SU-DHL-6 (cell line): Measurements from ENCODE around the gene TMEM119.

Experiments used
- H2AFZ ChIP-seq: fragments of 200-600 bp; sonication (generic); 2 replicates; pipeline ENCODE4 v1.6.1; 2014; ENCODE audit warnings: low read depth, mild to moderate bottlenecking, moderate library complexity, mixed read lengths, antibody characterized with exemption, low read length; ENCODE audit not compliant: severe bottlenecking
- H3F3A ChIP-seq: fragments of 200-600 bp; shearing (Covaris generic); 2 replicates; pipeline ENCODE4 v1.6.0; 2016; ENCODE audit warnings: antibody characterized with exemption, mild to moderate bottlenecking; ENCODE audit not compliant: insufficient read depth
- H3K27ac ChIP-seq: fragments of 200-600 bp; sonication (generic); 2 replicates; pipeline ENCODE4 v1.5.1; 2016; ENCODE audit warnings: low read depth, mild to moderate bottlenecking, low read length, moderate library complexity, mixed read lengths
- H3K27me3 ChIP-seq: fragments of 200-600 bp; sonication (generic), shearing (Covaris generic); 2 replicates; pipeline ENCODE4 v1.6.0; 2014; ENCODE audit warnings: mild to moderate bottlenecking, low read length
- H3K36me3 ChIP-seq: fragments of 200-600 bp; sonication (generic); 2 replicates; pipeline ENCODE4 v1.6.1; 2014; ENCODE audit warnings: mild to moderate bottlenecking, low read length, mixed read lengths
- H3K4me2 ChIP-seq: fragments of 300-600, 200-600 bp; shearing (Covaris generic), sonication (generic); 2 replicates; pipeline ENCODE4 v1.6.0; 2014; ENCODE audit warnings: low read length, low read depth, mild to moderate bottlenecking; ENCODE audit not compliant: poor library complexity, severe bottlenecking
- H3K4me3 ChIP-seq: fragments of 200-600 bp; sonication (generic); 2 replicates; pipeline ENCODE4 v1.5.1; 2014; ENCODE audit warnings: antibody characterized with exemption, low read length, mild to moderate bottlenecking, mixed read lengths; ENCODE audit not compliant: insufficient read depth, poor library complexity, severe bottlenecking
- H3K79me2 ChIP-seq: fragments of 200-600 bp; sonication (generic); 2 replicates; pipeline ENCODE4 v1.6.1; 2014; ENCODE audit warnings: mild to moderate bottlenecking, low read length, moderate library complexity; ENCODE audit not compliant: insufficient read depth
- H3K9ac ChIP-seq: fragments of 200-600 bp; sonication (generic); 2 replicates; pipeline ENCODE4 v1.7.0; 2014; ENCODE audit warnings: mild to moderate bottlenecking, low read length
- H3K9me2 ChIP-seq: fragments of 200-600 bp; sonication (generic); replicated peaks from 2 replicates; pipeline ENCODE4 v1.6.1; 2014; ENCODE audit warnings: low read length; ENCODE audit not compliant: insufficient read depth
- H3K9me3 ChIP-seq: fragments of 200-600 bp; sonication (generic); 2 replicates; pipeline ENCODE4 v1.6.1; 2014; ENCODE audit warnings: low read length, mixed read lengths; ENCODE audit not compliant: insufficient read depth
- H4K20me1 ChIP-seq: fragments of 200-600 bp; sonication (generic); 2 replicates; pipeline ENCODE4 v1.6.1; 2014; ENCODE audit warnings: low read depth, mild to moderate bottlenecking, antibody characterized with exemption, low read length, moderate library complexity, mixed read lengths
- EZH2phosphoT487 ChIP-seq: fragments of 200-600 bp; sonication (generic), shearing (Covaris generic); conservative IDR thresholded peaks from 2 replicates; pipeline ENCODE4 v1.6.1; 2018; ENCODE audit warnings: mild to moderate bottlenecking, antibody characterized with exemption, low read length, moderate library complexity, mixed read lengths
- TF ChIP-seq, protein P1 (sequence below): fragments of 200-600 bp; sonication (generic); IDR thresholded peaks from one replicate; pipeline ENCODE4 v1.5.1; 2017; ENCODE audit warnings: antibody characterized with exemption, mild to moderate bottlenecking, low read length, moderate library complexity; ENCODE audit not compliant: insufficient read depth, poor library complexity, severe bottlenecking

Gene TMEM119

DNA sequence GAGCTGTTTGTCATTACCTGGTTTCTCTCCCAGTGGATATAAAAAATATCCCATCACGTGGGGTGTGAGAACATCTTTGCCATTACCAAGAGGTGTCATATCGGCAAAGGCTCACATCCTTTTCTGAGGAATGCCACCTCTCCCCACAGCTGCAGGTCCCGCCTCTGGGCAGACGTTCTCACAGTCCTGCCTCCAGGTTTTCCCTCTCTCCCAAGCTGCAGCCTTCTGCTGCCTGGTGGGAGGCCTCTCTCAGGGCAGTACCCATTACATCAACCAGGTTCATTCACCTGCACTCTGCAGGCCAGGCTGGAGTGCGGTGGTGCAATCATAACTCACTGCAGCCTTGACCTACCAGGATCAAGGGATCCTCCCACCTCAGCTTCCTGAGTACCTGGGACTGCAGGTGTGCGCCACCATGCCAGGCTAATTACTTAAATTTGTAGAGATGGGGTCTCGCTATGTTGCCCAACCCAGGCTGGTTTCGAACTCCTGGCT lies 15.0 kb upstream of the TMEM119 start:
- TF ChIP-seq, protein P1, sequence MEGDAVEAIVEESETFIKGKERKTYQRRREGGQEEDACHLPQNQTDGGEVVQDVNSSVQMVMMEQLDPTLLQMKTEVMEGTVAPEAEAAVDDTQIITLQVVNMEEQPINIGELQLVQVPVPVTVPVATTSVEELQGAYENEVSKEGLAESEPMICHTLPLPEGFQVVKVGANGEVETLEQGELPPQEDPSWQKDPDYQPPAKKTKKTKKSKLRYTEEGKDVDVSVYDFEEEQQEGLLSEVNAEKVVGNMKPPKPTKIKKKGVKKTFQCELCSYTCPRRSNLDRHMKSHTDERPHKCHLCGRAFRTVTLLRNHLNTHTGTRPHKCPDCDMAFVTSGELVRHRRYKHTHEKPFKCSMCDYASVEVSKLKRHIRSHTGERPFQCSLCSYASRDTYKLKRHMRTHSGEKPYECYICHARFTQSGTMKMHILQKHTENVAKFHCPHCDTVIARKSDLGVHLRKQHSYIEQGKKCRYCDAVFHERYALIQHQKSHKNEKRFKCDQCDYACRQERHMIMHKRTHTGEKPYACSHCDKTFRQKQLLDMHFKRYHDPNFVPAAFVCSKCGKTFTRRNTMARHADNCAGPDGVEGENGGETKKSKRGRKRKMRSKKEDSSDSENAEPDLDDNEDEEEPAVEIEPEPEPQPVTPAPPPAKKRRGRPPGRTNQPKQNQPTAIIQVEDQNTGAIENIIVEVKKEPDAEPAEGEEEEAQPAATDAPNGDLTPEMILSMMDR = no peak
- TF ChIP-seq EZH2phosphoT487 = no peak
- Histone ChIP-seq H3K9me2 (no peaks in the 10 kb centered on the region), H3K4me2 (no peak overlapping the region), H3K9ac (no peak overlapping the region), H3K36me3 (no peaks in the 10 kb centered on the region), H3K9me3 (peaks cover 7% of the 10 kb centered on the region; the same call in 1 of the 2 replicates), H3F3A (no peaks in the 10 kb centered on the region), H3K79me2 (no peaks in the 10 kb centered on the region), H4K20me1 (no peaks in the 10 kb centered on the region), H3K27me3 (no peaks in the 10 kb centered on the region), H2AFZ (no peak overlapping the region), H3K27ac (no peak overlapping the region), H3K4me3 (no peak overlapping the region)

- Histone ChIP-seq H3K36me3 (no peaks in the 10 kb centered on the region), H2AFZ (no peak overlapping the region), H3F3A (no peaks in the 10 kb centered on the region), H3K27me3 (no peaks in the 10 kb centered on the region), H3K9me2 (no peaks in the 10 kb centered on the region), H4K20me1 (no peaks in the 10 kb centered on the region), H3K9me3 (peaks cover 7% of the 10 kb centered on the region; the same call in 1 of the 2 replicates), H3K4me2 (no peak overlapping the region), H3K27ac (no peak overlapping the region), H3K9ac (no peak overlapping the region), H3K79me2 (no peaks in the 10 kb centered on the region), H3K4me3 (no peak overlapping the region)
- TF ChIP-seq EZH2phosphoT487 = no peak
- TF ChIP-seq, protein P1 = peak; percentile 59
These were observed 14.1 kb upstream of the TMEM119 start for GRCh38 chr12:108611884-108612415.

DNA sequence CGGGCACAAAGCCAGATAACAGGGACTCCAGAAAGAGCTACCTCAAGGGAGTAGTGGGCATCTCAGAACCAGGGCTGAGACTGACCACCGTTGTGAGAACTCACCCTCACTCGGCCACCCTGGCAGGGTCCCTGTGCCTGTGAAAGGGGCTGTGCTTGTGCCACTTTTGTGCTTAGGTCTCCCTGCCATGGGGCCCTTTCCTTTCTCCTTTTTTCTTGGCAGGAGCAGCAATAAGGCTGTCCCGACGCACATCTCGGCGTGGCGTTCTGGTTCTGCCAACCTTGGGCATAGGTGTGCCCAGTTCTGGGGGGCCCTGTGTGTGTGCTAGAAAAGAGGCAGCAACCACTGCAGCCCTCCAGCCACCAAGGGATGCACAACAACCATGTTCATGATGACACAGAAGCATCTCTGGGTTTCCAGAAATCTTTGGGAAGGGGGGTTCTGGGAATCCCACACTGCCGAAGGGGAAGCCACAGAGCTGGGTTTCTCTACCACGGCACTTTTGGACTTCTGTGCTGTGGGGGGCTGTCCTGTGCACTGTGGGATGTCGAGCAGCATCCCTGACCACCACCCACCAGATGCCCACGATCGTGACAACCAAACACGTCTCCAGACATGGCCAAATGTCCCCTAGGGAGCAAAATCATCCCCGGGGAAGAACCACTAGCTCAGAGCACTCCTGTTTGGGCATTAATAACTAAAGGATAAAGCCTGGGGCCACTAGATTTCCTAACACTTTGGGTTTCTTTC lies 13.1 kb upstream of the TMEM119 start:
- Histone ChIP-seq H3K4me3 (no peak overlapping the region), H3K9me3 (peaks cover 4% of the 10 kb centered on the region; the same call in 1 of the 2 replicates), H3K27ac (no peak overlapping the region), H3K9me2 (no peaks in the 10 kb centered on the region), H4K20me1 (no peaks in the 10 kb centered on the region), H3K4me2 (no peak overlapping the region), H3K79me2 (no peaks in the 10 kb centered on the region), H3F3A (no peaks in the 10 kb centered on the region), H3K36me3 (no peaks in the 10 kb centered on the region), H2AFZ (no peak overlapping the region), H3K9ac (no peak overlapping the region), H3K27me3 (no peaks in the 10 kb centered on the region)
- TF ChIP-seq, protein P1 = no peak
- TF ChIP-seq EZH2phosphoT487 = no peak
